Retinal pigment epithelial cell (primary cell): ENCODE measurements around the gene VSIG4.

Experiments
- DNase-seq: peaks from one replicate; pipeline ENCODE4 v3.0.0-alpha.2; 2010; ENCODE audit warnings: low read depth
- H3K4me3 ChIP-seq: 2 replicates; pipeline ENCODE4 v1.5.1; 2011; ENCODE audit warnings: mild to moderate bottlenecking, low read length, control low read depth, moderate library complexity
- CTCF ChIP-seq: conservative IDR thresholded peaks from 2 replicates; pipeline ENCODE4 v1.5.1; 2011; ENCODE audit warnings: low read depth, low read length, control low read depth, inconsistent platforms

VSIG4 gene

GRCh38 chrX:66042307-66043077 lies 2.6 kb upstream of the VSIG4 start:
- no peak for DNase-seq
- no peak overlapping the region for H3K4me3 ChIP-seq
- TF ChIP-seq CTCF = no peak

- no peak overlapping the region for H3K4me3 ChIP-seq
- no peak for TF ChIP-seq CTCF
- DNase-seq = no peak
Measured at GRCh38 chrX:66038115-66038514, 1.8 kb downstream of the VSIG4 start.

GRCh38 chrX:66036231-66036630 lies 3.6 kb downstream of the VSIG4 start:
- TF ChIP-seq CTCF = no peak
- DNase-seq = no peak
- no peak overlapping the region for H3K4me3 ChIP-seq

GRCh38 chrX:66035667-66036066 lies 4.2 kb downstream of the VSIG4 start:
- no peak for DNase-seq
- TF ChIP-seq CTCF = no peak
- H3K4me3 ChIP-seq = no peak overlapping the region

- no peak for TF ChIP-seq CTCF
- DNase-seq = no peak
- H3K4me3 ChIP-seq = no peak overlapping the region
Measured at GRCh38 chrX:66030505-66031317, 9.2 kb downstream of the VSIG4 start.

- no peak overlapping the region for H3K4me3 ChIP-seq
- TF ChIP-seq CTCF = no peak
- no peak for DNase-seq
Measured at GRCh38 chrX:66028936-66029335, 10.9 kb downstream of the VSIG4 start.
